Gastroesophageal sphincter (tissue), 3 donors: ENCODE measurements around the gene NFKB2.

Experiments
- CTCF ChIP-seq, 4 experiments: fragments of 200-600 bp in 2 of 4; fragments of 450-650 bp in 2 of 4; sonication (generic) in 1 of 4; IDR thresholded peaks; one replicate each; pipeline ENCODE4 v1.5.1; 2017 to 2019; ENCODE audit warnings: antibody characterized with exemption in 4 of 4, mild to moderate bottlenecking in 2 of 4, moderate library complexity in 2 of 4
- EP300 ChIP-seq: sonication (generic); formaldehyde crosslinking; IDR thresholded peaks from one replicate; pipeline ENCODE4 v1.6.1; 2017; ENCODE audit warnings: antibody characterized with exemption, mild to moderate bottlenecking
- POLR2A ChIP-seq, 2 donors: fragments of 450-650 bp; IDR thresholded peaks; one replicate each; pipeline ENCODE4 v1.6.1; 2017; ENCODE audit warnings: antibody characterized with exemption in 2 of 2, mild to moderate bottlenecking in 2 of 2, moderate library complexity in 1 of 2
- POLR2AphosphoS5 ChIP-seq: sonication (generic); formaldehyde crosslinking; IDR thresholded peaks from one replicate; pipeline ENCODE4 v1.6.1; 2017; ENCODE audit warnings: antibody characterized with exemption

- peak; percentile 68 to 89 (median 82) for TF ChIP-seq CTCF (IDR thresholded peaks at IDR 0.05)
- no peak for TF ChIP-seq POLR2A (IDR thresholded peaks at IDR 0.05)
- no peak for TF ChIP-seq EP300
- no peak for TF ChIP-seq POLR2AphosphoS5
Observed at GRCh38 chr10:102352066-102352715, 43.3 kb upstream of the NFKB2 start.
